Measurements from ENCODE around the gene ACYP2.

- TF ChIP-seq CTCF (IDR thresholded peaks at IDR 0.05) (no peak), POLR2A (IDR thresholded peaks at IDR 0.05) (no peak), EP300 (IDR thresholded peaks at IDR 0.05) (no peak)
Observed at GRCh38 chr2:54143780-54144179, 28.4 kb downstream of the ACYP2 start.
